NT2/D1 (cell line): ENCODE data around the gene BGLAP.

Experiments
- DNase-seq: peaks from one replicate; pipeline ENCODE4 v3.0.0-alpha.2; 2011; ENCODE audit warnings: low read depth, low spot score
- H3K27me3 ChIP-seq: 2 replicates; pipeline ENCODE4 v1.6.0; 2011; ENCODE audit warnings: mild to moderate bottlenecking; ENCODE audit not compliant: insufficient read length, insufficient read depth
- H3K36me3 ChIP-seq: 2 replicates; pipeline ENCODE4 v1.6.1; 2011; ENCODE audit warnings: mild to moderate bottlenecking, low read length, mixed read lengths; ENCODE audit not compliant: insufficient read depth, insufficient read length
- H3K4me1 ChIP-seq: 2 replicates; pipeline ENCODE4 v1.5.1; 2011; ENCODE audit not compliant: insufficient read depth, insufficient read length
- H3K4me3 ChIP-seq: 2 replicates; pipeline ENCODE4 v1.5.1; 2011; ENCODE audit warnings: low read depth; ENCODE audit not compliant: insufficient read length
- H3K9ac ChIP-seq: 2 replicates; pipeline ENCODE4 v1.6.0; 2011; ENCODE audit warnings: low read depth; ENCODE audit not compliant: insufficient read length
- H3K9me3 ChIP-seq: 2 replicates; pipeline ENCODE4 v1.5.1; 2011; ENCODE audit warnings: mild to moderate bottlenecking, low read length; ENCODE audit not compliant: insufficient read depth
- SUZ12 ChIP-seq: IDR thresholded peaks from 2 replicates; pipeline ENCODE4 v1.6.1; 2011; ENCODE audit not compliant: insufficient read length, insufficient read depth; ENCODE audit errors: extremely low read depth
- YY1 ChIP-seq: IDR thresholded peaks from 2 replicates; pipeline ENCODE4 v1.6.1; 2011; ENCODE audit not compliant: insufficient read length, insufficient read depth
- ZNF274 ChIP-seq: IDR thresholded peaks from 2 replicates; pipeline ENCODE4 v1.6.1; 2011; ENCODE audit warnings: mild to moderate bottlenecking, low read depth, low read length

BGLAP gene

DNA sequence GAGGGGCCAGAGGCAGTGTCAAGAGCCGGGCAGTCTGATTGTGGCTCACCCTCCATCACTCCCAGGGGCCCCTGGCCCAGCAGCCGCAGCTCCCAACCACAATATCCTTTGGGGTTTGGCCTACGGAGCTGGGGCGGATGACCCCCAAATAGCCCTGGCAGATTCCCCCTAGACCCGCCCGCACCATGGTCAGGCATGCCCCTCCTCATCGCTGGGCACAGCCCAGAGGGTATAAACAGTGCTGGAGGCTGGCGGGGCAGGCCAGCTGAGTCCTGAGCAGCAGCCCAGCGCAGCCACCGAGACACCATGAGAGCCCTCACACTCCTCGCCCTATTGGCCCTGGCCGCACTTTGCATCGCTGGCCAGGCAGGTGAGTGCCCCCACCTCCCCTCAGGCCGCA, at the start of gene BGLAP:
Gene BGLAP (plus strand): TSS at position 259 of the 400 bp plus-strand sequence. CDS start 48 bp downstream, at position 307.
- Histone ChIP-seq H3K4me3 (no peak within 1 kb of the TSS), H3K9me3 (no peaks in the 10 kb centered on the region), H3K36me3 (peaks cover 79% of the 10 kb centered on the region), H3K9ac (no peak within 1 kb of the TSS), H3K27me3 (no peaks in the 10 kb centered on the region), H3K4me1 (peaks cover 21% of the 10 kb centered on the region)
- TF ChIP-seq YY1, result no peak
- no peak for TF ChIP-seq SUZ12
- TF ChIP-seq ZNF274, result no peak
- no peak for DNase-seq

DNA sequence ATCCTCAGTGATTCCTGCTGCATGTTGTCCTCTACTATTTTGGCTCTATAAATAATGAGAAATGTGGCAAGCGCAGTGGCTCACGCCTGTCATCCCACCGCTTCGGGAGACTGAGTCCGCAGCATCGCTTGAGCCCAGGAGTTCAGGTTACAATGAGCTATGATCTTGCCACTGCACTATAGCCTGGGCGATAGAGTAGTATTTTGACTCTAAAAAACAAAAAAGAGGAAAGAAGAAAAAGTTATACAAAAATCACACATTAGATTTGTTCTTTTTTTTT, 48.8 kb upstream of the BGLAP start:
- peak overlapping the region; percentile 86 for H3K9ac ChIP-seq
- no peaks in the 10 kb centered on the region for H3K4me1 ChIP-seq
- peaks cover 28% of the 10 kb centered on the region for H3K36me3 ChIP-seq
- H3K27me3 ChIP-seq, result no peaks in the 10 kb centered on the region
- H3K4me3 ChIP-seq, result peak overlapping the region; percentile 83
- DNase-seq, result no peak
- peaks cover 21% of the 10 kb centered on the region for H3K9me3 ChIP-seq
- no peak for TF ChIP-seq SUZ12
- no peak for TF ChIP-seq YY1
- no peak for TF ChIP-seq ZNF274

DNA sequence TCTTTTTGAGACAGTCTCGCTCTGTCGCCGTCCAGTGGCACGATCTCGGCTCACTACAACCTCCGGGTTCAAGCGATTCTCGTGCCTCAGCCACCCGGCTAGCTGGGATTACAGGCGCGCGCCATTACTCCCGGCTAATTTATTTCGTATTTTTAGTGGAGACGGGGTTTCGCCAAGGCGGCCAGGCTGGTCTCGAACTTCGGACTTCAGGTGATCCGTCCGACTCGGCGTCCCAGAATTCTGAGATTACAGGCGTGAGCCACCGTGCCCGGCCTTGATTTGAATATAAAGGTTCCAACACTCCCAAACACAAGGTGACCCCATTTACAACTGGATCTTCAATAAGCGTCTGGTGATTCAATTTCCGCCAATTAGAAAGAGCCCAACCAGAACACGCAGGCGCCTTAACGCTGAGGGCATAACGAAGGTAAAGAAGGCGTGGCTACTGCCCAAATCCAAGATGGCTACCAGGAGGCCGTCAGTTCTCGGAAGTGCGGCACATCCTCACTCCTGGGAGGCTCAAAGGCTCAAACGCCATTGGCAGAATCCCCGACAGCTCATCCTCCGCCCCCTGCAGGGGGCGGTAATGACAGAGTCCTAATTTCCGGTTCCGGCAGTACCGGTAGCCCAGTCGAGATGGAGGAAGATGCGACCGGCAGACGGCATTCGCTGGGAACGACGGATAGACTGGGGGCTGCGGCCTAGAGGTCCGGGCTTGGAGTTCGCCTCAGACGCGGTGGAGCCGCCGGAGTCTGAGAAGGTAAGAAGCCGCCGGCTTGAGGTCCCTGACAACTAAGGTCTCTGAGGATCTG, 48.3 kb upstream of the BGLAP start, which contains the start of gene SLC25A44:
Gene SLC25A44 (plus strand): TSS at position 617 of the 812 bp plus-strand sequence. CDS start 5,744 bp downstream, outside the sequence.
- Histone ChIP-seq H3K9me3 (peaks cover 16% of the 10 kb centered on the region), H3K27me3 (no peaks in the 10 kb centered on the region), H3K9ac (peak within 1 kb of the TSS; percentile 86), H3K36me3 (peaks cover 30% of the 10 kb centered on the region), H3K4me1 (no peaks in the 10 kb centered on the region), H3K4me3 (peak within 1 kb of the TSS; percentile 83)
- peak; percentile 100 for DNase-seq
- no peak for TF ChIP-seq SUZ12
- TF ChIP-seq YY1, result peak; percentile 99
- no peak for TF ChIP-seq ZNF274

DNA sequence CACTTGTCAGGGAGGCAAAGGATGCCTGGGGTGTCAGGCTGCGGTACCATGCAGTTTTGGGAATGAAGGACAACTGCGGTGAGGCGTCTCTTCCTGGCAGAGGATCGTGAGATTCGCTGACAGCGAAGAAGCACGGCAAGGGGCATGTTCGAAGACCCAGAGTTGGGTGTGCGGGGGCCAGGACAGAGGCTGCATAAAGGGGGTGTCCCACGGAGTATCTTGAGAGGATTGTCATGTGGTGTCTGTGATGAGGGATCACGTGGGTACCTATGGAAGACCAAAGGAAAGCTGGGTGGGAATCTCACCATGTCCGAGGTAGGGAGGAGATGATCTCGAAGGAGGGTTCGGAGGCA, 47.7 kb upstream of the BGLAP start:
- no peak for TF ChIP-seq YY1
- Histone ChIP-seq H3K4me3 (peak overlapping the region; percentile 83), H3K27me3 (no peaks in the 10 kb centered on the region), H3K9me3 (peaks cover 10% of the 10 kb centered on the region), H3K4me1 (no peaks in the 10 kb centered on the region), H3K36me3 (peaks cover 36% of the 10 kb centered on the region), H3K9ac (peak overlapping the region; percentile 82)
- no peak for DNase-seq

DNA sequence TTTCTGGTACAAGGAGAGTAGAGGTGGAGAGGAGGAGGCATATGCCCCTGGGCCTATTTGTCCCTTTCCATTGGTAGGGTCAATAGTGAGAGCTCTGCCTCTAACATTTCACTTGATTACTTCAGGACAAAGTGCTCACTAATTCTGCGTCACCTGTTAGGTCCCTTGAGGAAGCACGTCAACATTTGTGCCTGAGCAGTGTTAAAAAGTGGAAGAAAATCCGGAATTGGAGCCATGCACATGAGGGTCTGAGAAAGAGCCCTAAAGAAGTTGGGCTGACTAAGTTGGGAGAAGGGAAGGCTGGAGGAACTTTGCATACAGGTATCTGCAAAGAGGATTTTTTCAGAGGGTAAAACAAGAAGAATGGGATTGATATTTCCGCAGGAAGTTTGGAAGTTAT, 46.1 kb upstream of the BGLAP start:
- H3K27me3 ChIP-seq, result no peaks in the 10 kb centered on the region
- H3K4me1 ChIP-seq, result peaks cover 4% of the 10 kb centered on the region
- no peak overlapping the region for H3K9ac ChIP-seq

DNA sequence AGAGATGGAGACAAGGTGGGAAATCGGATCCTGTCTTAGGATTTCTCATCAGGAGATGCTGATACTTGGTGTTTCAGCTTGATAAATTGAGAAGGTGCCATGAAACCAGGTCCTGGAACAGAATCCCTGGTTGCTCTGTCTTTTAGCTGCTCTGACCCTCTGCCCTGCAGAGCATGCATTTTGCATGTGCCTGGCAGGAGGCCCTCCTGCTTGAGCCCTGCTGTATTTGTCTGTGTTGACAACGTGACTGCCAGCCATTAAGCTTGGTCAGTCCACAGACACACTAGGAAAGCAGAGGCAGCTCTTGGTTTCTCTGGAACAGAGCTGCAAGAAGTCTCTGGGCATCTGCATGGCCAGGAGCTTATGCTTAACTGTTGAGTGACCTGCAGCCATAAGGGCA, 45.5 kb upstream of the BGLAP start:
- Histone ChIP-seq H3K27me3 (no peaks in the 10 kb centered on the region), H3K4me3 (no peak overlapping the region), H3K4me1 (peaks cover 4% of the 10 kb centered on the region), H3K9me3 (no peaks in the 10 kb centered on the region), H3K36me3 (peaks cover 55% of the 10 kb centered on the region), H3K9ac (no peak overlapping the region)
- DNase-seq, result no peak
- TF ChIP-seq SUZ12 (no peak), YY1 (no peak), ZNF274 (no peak)

More for the DNA sequence above, 46.1 kb upstream of the BGLAP start:
- no peak for DNase-seq
- Histone ChIP-seq H3K4me3 (no peak overlapping the region), H3K36me3 (peaks cover 49% of the 10 kb centered on the region), H3K9me3 (no peaks in the 10 kb centered on the region)
- TF ChIP-seq SUZ12 (no peak), ZNF274 (no peak), YY1 (no peak)

DNA sequence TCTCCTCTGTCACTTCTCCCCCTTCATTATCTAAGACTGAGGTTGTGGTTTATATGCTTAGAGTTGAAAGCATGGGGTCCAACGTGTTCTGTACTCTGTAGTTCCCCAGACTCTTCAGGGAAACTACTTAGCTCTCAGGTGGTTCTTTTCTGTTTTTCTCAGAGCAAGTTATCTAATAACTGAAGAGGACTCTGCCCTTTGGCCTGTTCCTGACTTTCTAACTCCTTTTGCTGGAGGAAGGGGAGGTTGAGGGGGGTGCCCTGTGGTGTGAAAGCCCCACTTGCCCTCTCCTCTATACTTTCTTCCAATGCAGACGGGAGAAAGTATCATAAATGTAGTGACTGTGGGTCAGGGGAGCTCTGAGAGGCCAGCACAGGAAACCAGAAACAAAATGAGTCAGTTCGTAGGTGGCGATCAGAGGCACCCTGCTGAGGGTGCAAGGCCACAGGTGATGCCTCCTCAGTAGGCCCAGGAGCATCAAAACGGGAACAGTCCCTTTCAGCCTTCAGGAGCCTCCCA, 43.1 kb upstream of the BGLAP start:
- Histone ChIP-seq H3K4me1 (peaks cover 4% of the 10 kb centered on the region), H3K9me3 (no peaks in the 10 kb centered on the region), H3K4me3 (no peak overlapping the region), H3K27me3 (no peaks in the 10 kb centered on the region), H3K36me3 (peaks cover 70% of the 10 kb centered on the region), H3K9ac (no peak overlapping the region)
- no peak for DNase-seq
- TF ChIP-seq SUZ12 (no peak), ZNF274 (no peak), YY1 (no peak)
